GM21526 (cell line): ENCODE data around the gene JMJD4.

Source experiments
- ATAC-seq: cut with Tn5 transposase; IDR thresholded peaks from one replicate; pipeline ENCODE4 v1.9.1; 2021; ENCODE audit warnings: moderate library complexity; ENCODE audit not compliant: unreplicated experiment, low FRiP score

JMJD4 gene, protein sequence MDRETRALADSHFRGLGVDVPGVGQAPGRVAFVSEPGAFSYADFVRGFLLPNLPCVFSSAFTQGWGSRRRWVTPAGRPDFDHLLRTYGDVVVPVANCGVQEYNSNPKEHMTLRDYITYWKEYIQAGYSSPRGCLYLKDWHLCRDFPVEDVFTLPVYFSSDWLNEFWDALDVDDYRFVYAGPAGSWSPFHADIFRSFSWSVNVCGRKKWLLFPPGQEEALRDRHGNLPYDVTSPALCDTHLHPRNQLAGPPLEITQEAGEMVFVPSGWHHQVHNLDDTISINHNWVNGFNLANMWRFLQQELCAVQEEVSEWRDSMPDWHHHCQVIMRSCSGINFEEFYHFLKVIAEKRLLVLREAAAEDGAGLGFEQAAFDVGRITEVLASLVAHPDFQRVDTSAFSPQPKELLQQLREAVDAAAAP

DNA sequence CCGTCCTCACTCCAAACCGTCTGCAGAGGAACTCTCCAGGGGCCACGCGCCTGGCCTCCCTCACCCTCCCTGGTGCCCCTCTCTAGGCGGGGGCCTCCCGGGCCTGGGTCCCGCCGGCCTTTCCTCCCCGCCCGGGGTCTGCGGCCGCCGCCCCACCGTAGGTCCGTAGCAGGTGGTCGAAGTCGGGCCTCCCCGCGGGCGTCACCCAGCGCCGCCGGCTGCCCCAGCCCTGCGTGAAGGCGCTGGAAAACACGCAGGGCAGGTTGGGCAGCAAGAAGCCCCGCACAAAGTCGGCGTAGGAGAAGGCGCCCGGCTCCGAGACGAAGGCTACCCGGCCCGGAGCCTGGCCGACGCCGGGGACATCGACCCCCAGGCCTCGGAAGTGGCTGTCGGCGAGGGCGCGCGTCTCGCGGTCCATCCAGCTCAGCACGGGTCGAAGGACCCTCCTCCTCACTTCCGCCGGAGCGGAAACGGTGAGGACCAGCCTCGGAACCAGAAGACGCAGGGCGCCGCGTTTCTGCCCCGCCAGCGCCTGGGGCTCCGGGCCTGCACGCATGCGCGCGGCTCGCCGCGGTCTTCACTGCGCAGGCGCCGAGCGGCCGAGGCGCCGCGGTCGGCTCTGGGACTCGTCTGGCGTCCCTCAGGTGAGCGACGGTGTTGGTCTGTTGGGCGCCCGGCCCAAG, at the start of gene JMJD4, which contains the start of gene SNAP47:
Gene JMJD4 (minus strand): TSS at position 447 of the 683 bp plus-strand sequence. CDS start 29 bp downstream, at position 418.
Gene SNAP47 (plus strand): TSS at position 580 of the 683 bp plus-strand sequence. CDS start 12,302 bp downstream, outside the sequence.
- peak; percentile 92 for ATAC-seq

DNA sequence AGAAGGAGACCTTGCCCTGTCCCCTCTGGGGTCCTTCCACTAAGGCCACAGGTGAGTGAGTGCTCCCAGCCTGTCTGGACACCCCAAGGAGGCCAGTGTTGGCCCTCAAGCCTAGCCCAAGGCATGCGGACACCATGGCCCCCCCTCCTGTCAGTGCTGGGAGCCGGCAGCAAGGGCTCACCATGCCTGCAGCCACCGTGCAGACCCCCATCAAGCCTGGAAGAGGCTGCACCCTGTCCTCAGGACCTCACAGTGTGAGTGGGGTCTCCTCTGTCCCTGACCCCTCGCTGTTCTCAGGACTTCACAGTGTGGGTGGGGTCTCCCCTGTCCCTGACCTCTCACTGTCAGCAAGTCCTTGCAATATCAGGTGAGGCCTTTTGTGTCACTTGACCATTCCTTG, 47.1 kb upstream of the JMJD4 start:
- no peak for ATAC-seq

DNA sequence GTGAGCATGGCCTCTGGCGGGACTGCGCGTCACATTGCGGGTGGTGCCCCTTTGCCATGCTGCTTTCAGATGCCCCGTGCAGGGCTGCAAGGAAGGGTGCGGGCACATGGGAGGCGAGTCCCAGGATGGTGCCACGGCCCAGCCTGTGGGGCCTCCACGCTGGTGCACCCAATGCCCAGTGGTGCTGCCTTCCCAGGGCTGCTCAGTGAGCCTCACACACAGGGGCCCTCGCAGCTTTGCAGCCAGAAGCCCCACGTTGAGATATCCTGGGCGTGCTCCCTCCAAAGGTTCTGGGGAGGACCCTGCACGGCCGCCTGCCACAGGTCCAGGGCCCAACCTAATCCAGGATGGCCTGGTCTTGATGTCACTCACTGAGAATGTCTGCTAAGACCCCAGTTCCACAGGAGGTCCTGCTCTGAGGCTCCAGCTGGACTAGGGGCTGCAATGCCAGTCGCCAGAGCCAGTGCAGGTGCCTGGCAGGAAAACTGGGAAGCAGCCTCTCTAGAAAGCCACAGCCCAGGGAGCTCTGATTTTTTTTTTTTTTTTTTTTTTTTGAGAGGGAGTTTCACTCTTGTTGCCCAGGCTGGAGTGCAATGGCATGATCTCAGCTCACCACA, 46.3 kb upstream of the JMJD4 start:
- ATAC-seq = no peak

DNA sequence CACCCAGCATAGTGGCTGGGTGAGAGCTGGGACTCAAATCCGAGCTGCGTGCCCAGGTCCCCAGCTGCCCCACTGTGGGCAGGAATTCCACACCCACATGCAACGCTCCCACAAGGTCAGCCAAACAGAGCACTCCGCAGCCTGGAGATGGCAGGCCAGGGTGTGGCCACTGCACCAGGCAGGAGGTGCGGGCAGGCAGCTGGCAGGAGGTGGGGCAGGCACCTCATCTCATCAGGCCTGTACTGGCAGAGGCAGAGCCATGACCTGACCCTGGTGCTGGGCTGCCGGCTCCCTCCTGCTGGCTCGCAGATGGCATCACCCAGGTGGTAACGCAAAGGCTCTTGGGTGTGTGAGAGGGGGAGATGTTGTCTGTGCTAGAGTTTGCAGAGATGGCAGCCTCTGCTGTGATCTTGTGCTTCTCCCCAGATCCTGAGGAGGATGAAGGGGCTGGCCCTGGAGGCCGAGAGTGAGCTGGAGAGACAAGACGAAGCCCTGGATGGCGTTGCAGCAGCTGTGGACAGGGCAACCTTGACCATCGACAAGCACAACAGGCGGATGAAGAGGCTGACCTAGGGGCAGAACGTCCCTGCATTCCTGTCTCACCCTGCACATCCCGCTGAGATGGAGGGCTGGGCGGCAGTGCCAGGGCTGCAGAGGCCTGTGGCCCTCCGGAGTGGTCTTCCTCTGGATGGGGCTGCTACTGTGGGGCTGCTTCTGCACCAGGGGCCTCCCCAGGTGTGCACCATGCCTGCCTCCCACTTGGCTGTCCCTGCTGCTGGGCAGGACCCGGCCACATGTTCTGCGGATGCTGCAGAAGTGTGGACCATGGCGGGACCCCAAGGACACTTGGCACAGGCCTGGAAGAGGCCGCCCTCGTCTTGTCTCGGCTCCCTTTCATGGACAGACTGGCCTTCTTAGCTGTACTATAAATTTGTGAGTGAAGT, 45.3 kb upstream of the JMJD4 start:
- no peak for ATAC-seq

DNA sequence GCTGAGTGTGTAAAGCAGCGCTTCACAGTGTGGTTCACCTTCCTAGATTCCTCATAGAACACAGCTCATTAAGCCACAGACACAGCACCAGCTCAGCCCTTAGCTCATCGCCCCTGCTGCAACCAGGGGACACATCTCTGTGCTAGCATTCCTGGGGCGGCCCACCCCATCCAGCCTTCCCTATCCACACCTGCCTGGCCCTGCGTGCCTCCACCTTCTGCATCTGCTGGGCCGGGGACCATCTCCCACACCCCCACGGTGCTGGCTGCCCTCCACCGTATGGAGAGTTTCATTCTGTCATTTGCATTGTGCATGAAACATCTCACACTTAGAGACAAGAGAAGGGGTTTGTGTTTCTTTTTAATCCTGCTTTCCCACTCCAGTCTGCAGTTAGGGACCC, 44.6 kb upstream of the JMJD4 start:
- ATAC-seq = no peak

DNA sequence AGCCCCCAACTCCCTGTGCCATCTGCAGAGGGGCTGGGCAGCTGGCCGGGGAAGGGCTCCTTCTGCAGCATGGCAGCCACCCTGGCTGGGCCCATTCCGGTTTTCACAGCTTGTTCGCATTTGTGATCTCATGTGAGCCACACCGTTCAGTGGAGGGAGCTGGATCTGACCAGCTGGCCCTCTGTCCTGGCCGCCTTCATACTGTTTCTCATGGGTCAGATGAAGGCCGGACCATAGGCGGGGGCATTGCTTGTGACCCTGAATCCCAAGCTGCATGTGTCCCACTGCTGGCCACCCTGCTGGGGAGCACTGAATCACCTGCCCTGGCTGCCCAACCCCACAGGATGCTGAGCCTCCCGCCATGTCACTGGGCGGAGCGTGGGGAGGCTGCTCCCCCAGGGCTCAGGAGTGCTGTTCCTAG, 43.9 kb upstream of the JMJD4 start:
- no peak for ATAC-seq

DNA sequence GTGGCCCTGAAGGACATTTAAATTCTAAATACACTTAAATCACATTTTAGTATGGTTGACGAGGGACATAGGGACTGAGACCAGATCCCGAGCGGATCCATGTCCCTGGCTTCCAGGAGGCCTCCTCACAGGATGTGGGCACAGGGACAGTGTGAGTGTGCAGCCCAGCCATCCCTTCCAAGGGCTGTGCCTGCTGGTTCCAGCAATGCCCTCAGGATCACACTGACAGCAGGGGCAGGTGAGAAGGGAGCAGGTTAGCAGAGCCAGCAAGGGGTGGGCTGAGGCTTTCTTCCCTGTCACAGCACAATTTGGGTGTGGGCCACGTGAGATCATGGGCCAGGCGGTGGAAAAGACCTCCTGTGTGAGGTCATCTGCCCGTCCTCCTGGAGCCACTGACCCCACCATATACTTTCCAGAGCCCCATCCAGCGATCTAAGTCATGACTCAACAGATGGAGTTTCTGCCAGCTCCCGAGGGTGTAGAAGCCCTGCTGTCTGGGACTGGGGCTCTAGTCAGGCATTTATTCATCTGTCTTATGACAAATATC, 43.4 kb upstream of the JMJD4 start:
- no peak for ATAC-seq

DNA sequence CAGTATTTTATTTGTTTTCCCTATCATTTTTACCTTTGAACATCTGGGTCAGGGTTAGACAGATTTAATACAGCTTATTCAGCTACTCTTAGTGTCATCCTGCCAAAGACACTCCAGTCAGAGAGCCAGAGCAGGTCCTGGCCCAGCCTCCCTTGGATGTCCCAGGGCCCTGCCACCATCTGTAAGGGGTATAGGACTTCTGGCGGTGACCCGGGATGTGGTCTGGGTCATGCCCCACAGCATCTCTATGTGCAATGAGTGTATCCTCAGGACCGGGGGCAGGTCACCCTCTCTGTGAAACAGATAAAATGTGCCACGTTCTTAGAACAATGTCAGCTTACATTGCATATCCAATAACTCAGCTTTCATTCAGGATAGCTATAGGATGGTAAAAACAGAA, 42.5 kb upstream of the JMJD4 start:
- no peak for ATAC-seq

DNA sequence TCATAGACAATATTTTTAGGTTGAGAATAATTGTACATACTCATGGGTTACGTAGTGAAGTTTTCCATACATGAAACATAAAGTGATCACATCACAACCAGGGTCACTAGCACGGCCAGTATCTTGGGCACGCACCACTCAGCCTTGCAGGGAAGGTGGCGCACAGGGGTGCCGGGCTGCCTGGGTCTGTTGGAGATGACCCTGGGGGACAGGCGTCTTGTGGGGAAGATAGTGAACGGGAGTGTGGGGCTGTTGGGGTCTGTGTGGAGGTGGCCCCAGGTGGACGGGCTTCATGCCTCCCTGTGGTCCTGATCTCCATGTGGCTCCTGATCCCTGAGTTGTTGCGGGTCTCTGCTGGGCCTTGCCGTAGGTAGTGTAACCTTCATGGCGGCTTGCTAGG, 42.1 kb upstream of the JMJD4 start:
- ATAC-seq = no peak

DNA sequence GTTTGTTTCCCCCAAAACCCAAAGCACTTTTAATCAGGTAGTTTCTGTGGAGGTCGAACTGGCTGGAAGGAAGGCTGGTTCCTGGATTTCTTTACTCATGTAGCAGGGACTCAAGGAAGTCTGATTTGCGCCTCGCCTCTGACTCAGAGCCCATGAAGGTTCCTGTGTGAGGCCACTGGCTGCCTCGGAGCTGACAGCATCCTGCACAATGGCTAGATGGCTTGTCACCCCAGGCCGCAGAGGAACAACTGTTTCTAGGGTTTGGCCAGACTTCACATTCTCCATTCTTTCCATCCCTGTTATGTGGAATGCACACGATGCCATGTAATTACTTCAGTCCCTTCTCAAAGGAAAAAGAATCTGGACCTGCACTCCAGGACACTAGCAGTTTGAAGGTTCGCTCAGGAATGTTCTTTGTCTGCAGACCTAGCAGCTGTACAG, 41.2 kb upstream of the JMJD4 start:
- no peak for ATAC-seq

DNA sequence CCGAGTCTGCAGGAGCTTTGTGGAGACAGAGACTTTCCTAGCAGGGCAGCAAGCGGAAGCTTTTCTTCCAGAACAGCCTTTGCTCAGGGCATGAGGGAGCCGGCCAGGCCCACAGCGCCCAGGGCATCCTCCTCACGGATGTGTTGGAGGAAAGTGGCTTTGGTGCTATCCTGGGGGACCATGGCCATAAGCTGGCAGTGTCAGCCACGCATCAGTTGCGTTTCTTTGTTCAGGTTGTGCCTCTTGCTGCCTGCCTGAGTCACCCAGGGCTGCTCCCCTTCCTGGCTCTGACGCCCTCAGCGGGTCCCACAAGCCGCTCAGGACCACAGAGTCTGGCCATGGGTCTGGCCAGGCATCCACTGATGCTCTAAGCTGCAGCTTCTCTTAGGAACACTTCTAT, 40.7 kb upstream of the JMJD4 start:
- ATAC-seq = no peak

DNA sequence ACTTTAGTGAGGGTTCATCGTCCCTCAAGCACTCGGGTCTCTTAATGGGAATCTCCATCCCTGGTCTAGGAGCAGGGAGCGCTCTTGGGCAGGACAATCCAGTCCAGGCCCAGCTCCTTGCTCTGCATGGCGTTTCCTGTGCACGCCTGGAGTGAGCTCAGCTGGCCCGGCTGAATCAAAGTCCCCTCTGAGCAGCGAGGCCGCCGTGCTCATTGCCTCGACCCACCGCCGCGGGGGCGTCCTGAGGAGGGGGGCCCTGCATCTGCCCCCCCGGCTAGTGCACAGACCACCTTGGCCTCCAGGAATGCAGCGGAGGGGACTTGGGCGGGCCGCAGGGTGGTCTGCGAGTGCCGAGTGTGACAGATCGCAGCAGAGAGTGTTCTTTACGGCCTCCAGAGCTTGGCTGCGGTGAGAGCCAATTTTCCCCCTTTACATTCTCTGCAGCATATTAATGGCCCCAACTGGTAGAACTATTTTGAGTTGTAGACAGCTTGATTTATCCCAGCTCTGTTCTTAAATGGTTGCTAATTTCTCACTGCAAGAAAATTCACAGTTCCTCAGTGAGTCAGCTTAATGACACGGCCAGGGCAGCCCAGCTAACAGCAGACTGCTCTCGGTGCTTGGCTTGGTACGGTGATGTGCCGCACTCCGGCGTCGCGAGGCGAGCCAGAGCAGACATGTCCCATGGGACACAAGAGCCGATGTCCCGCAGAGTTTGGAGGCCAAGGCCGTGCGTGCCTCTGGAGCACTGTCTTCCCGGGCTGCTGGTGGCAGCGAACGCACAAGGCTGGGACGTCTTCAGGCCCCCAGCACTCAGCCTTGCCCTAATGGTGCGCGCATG, 39.9 kb upstream of the JMJD4 start:
- no peak for ATAC-seq

DNA sequence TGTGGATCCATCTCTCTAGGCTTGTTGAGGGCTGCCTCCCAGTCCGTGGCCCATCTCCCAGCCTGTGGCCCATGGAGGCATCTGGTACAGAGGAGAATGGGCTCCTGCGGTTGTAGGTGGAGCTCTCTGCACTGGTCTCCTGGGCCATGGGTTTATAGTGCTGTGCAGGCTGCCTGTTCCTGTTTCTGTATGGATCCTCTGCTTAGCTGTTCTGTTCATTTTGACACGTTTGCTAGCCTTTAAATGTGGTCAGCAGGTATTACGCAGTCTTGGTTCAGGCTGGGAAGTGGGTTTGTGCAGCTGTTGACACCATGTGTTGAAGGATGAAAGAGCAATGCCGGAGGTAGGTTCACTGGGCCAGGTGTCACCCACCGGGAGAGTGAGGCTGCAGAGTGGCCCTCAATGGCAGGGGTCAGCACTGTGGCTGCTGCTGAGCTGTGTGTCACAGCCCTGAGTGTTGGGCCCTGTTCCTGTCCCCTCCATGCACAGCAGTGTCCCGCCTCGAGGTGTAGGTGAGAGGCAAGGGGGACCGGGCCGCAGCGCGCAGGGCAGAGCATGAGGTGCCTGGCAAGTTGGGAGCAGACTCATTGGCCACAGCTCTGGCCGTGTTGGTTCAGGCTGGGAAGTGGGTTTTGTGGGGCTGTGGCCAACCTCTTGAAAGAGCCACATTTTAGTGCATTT, 39.1 kb upstream of the JMJD4 start:
- ATAC-seq = no peak

DNA sequence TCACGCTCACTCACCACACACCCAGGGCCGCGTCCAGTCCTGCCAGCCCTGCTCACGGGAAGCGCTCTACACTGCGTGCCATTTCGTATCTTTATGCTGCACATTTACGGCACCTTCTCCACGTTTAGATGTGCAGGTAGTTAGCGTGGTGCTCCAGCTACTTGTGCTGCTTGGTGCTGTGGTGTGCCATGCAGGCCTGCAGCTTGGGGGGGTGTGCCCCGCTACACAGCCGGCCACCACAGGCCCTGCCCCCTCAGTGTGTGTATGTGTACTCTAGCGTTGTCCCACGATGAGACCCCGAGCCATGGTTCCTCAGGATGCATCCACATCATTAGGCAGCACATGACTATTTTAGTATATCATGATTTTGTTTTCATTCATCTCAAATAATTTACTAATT, 38.5 kb upstream of the JMJD4 start:
- no peak for ATAC-seq

DNA sequence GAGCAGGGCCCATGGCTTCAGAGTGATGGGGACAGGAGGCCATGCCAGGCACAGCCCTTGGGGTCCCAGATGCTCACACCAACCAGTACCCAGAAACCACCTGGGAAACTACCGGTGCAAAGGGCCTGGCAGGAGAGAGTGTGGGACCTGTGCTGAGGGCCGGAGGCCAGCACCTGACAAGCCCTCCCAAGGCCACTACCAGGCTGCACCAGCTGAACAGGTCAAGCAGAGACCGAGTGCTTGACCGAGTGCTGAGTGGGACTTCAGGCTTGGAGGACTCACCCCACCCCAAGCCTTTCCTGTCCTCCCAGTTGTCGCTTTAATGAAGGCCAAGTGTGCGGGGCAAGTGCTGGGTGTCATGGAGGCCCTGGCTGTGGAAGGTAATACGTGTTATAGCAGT, 36.7 kb upstream of the JMJD4 start:
- no peak for ATAC-seq

DNA sequence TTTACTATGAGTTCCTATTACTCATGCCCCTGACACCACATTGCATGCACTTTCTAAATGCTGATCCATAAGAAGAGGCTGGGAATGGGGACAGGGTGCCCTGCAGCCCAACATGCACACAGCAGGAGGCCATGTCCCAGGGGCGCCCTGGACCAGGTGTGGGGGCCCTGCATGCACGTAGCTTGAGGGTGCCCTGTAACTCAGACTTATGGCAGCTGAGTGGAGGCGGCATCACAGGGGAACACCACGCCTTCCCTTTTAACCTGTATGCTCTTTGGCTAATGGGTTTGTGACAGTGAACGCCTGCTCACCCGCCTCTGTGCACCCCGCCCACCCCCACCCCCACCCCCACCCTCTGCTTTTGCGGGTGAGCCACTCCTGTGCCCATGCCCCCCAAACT, 36.2 kb upstream of the JMJD4 start:
- no peak for ATAC-seq

DNA sequence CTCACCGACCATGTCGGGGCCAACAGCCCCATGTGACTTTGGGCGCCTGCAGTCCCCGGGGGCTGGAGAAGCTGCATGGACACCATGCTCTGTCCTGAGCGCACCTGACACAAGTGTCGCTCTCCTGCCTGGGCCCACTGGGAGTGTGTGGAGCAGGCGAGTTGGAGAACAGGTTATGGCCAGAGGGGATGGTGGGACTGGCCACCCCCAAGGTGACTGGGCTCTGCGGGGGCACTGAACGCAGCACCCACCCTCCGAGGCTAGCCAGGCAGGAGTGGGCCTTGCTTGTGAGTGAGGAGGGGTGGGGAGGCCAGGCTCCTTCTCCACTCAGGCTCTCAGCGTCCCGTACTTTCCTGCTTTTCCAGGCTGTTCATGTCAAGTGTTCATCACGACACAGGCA, 35.7 kb upstream of the JMJD4 start:
- ATAC-seq = no peak

DNA sequence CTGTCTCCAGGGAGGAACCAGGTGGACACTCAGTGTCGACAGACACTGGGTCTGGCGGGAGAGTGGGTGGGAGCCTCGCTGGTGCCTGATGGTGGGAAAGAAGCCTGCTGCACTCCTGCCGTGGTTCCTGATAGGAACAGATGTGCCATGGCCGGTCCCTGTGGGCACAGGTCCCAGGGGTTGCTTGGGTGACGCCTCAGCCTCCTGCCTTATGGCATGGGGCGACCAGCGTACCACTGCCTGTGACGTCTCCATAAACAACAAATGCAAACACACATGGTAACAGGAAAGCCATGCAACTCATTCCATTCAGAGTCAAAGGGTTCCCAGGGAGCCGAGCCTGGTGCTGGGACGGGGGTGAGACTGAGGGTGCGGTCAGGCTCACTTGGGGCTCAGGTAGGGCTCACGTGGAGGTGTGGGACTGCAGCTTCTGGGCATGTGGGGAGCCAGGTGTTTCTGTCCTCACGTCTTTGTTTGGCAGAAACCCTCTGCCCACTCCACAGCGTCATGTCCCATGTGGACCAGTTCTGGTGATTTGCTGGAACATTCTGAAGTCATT, 34.9 kb upstream of the JMJD4 start:
- ATAC-seq = no peak
